Measurements from ENCODE around the gene PPP1R14D.
"Not testable (repeated sequence)": the region's sequence is repeated elsewhere in the genome, so short reads cannot be mapped to it uniquely, and the experiment has no call there.

The PPP1R14D gene

DNA sequence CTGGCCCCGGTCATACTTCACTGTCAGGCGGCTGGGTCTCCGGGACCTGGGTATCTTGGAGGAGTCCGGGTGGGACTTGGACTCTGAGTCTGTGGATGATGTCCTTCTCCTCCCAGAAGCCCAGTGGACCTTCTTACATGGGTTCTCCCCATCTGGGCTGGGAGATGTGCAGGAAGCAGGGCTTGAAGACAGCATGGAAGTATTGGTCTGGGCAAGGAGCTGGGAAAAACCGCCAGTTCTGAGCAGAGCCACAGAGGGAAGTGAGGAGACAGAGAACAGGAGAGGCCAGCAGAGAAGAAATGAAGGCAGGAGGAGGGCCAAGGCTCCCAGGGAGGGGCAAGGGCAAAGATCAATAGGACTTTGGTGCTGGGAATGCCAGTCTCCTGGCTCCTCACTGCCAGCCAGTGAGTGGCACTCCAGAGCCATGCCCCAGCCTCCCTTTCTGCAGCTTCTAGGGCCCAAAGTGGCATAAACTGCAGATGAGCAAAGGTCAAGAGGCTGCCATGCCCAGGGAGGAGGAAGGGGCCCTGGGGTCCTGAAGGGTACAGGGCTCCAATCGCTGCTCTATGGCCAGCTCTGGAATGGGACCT lies at the start of gene PPP1R14D:
TSS of gene PPP1R14D (minus strand) at position 262 of the 590 bp plus-strand sequence. CDS start at position 195, 67 bp downstream.
- no peak for DNase-seq (ENCODE audit: low spot score)

GRCh38 chr15:40877694-40878093 lies 49.2 kb upstream of the PPP1R14D start:
- no peak for DNase-seq (ENCODE audit: low spot score)

GRCh38 chr15:40875991-40876730 lies 47.7 kb upstream of the PPP1R14D start:
- DNase-seq (ENCODE audit: low spot score): no peak

DNA sequence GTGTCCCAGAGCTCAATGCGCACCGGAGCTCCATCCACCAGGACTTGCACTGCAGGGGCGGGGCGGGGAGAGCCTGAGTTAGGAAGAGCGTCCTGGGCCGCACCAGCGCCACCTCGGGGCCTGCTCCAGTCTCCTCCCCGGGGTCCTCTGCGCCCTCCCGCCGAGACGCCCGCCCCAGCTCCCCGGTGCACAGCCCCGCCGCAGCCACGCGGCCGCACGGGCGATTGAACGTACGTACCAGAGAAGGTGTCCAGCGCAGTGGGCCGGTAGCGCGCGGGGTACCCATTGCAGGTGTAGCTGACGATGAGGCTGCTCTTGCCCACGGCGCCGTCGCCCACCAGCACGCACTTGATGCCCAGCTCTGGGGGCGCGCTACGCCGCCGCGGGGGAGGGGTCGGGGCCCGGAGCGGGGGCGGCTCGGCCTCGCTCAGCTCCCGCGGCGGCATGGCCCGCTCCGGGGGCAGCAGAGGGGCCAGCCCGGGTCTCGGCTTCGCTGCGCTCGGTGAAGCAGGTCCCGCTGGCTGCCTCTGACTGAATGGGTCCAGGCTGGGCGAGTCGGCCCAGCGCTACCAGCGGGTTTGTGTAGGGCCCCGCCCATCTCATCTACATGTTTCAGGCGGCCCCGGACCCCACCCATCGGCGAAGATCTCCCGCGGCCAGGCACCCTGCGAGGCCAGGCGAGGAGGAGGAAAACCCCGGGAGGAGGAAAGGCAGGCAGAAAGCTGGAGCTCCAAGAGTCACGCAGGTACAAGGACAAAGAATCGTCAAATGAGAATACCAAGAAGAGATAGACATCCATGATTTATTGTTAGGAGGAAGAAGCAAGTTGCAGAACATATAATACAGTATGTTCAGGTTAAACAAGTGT lies 45.4 kb upstream of the PPP1R14D start, which contains the start of gene RHOV:
TSS of gene RHOV (minus strand) at position 541 of the 868 bp plus-strand sequence. CDS start at position 446, 95 bp downstream.
- peak; percentile 73 for DNase-seq (ENCODE audit: low spot score)

GRCh38 chr15:40872791-40873693 lies 44.5 kb upstream of the PPP1R14D start:
- no peak for DNase-seq (ENCODE audit: low spot score)

DNA sequence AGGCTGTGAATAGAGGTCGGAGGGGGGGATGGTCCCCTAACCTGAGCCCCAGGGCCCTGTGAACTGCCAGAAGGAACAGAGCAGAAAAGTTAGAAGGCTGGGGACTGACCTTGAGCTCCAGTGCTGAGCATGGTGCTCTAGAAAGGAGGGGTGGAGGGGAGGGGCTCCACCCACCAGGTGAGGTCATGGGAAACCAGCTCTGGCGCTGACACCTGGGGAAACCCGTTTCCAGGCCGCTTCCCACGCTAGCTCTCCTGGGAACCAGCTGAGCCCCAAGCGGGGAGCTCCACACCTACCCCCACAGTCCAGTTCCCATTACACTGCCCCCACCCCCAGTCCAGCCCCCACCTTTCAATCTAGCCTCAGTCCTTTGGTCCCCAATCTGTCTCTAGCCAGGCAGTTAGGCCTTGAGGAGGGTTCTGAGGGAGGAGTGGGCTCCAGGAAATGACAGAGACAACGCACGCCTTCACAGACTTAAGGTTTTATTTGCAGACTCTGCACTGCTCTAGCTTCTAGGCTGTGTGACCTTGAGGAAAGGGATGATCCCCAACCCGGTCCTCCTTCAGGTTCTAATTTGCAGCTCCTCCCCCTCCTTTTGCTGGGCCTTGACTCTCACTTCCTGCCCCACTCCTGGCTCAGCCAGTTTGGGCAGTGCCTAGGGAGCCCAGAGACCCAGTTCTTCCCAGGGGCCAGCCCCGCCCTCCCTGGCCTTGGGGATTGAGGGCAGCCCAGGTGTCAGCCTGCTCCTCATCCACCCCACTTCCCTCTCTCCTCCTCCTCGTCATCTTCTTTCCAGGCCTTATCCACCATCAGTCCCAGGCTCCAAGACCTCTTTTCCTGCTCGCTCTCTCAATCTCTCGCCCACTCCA lies 43.5 kb upstream of the PPP1R14D start:
- no peak for DNase-seq (ENCODE audit: low spot score)

- no peak for DNase-seq (ENCODE audit: low spot score)
Observed at GRCh38 chr15:40870716-40871115, 42.2 kb upstream of the PPP1R14D start.

DNA sequence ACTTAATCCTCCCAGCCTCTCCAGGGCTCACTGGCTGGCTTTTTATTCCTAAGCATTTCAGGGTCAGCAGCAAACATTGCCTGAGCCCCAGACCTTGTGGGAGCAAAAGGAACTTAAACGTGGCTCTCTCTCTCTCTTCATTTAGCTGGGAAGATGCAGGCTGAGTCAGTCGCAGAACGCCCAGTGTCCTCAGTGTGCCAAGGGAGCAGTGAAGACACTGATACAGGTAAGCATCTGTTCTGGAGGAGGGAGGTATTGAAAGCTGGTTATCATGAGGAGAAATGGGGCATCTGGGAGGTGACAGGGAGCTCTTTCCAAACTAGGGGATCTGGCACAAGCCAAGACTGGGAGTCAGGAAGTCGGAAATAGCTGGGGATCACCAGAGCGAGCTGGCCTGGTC lies 41.2 kb upstream of the PPP1R14D start:
- DNase-seq (ENCODE audit: low spot score): no peak

DNA sequence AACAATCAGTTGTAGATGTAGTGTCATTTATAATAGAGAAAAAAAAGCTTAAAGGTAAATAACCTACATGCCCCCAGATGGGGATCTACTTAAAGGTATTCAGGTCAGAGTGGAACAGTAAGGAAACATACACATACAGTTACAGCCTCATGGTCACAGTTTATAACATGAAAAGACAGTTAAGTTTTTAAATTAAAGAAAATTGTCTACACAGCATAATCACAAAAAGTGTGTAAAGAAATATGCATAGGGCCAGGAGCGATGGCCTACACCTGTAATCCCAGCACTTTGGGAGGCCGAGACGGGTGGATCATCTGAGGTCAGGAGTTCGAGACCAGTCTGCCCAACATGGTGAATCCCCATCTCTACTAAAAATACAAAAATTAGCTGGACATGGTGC lies 38.7 kb upstream of the PPP1R14D start:
- DNase-seq (ENCODE audit: low spot score): no peak

GRCh38 chr15:40863660-40864270 lies 35.3 kb upstream of the PPP1R14D start:
- no peak for DNase-seq (ENCODE audit: low spot score)

- DNase-seq (ENCODE audit: low spot score): not testable (repeated sequence)
Observed at GRCh38 chr15:40861147-40861546, 32.6 kb upstream of the PPP1R14D start.

GRCh38 chr15:40859206-40859851 lies 30.8 kb upstream of the PPP1R14D start:
- DNase-seq (ENCODE audit: low spot score): peak; percentile 83

GRCh38 chr15:40858706-40859105 lies 30.2 kb upstream of the PPP1R14D start:
- DNase-seq (ENCODE audit: low spot score): no peak

GRCh38 chr15:40857601-40858341 lies 29.3 kb upstream of the PPP1R14D start:
- DNase-seq (ENCODE audit: low spot score): peak; percentile 94

GRCh38 chr15:40856746-40857145 lies 28.2 kb upstream of the PPP1R14D start:
- no peak for DNase-seq (ENCODE audit: low spot score)

DNA sequence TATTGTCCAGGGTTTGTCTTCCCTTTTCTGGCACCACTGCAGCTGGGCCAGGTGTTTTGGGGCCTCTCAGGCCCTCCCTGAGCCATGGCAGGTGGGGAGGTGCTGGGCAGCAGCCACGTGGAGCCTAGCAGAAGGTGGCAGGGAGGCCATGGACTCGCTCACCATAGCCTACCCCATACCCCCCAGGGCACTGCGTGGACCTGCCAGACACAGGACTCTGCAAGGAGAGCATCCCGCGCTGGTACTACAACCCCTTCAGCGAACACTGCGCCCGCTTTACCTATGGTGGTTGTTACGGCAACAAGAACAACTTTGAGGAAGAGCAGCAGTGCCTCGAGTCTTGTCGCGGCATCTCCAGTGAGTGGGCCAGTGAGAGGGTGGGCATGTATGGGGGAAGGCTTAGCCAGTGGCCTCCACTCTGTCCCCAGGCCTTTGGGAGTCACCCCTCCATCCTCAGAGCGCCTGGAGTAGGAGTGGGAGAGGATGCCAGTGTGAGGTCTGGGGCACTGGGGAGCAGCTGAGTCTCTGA lies 27.3 kb upstream of the PPP1R14D start:
- no peak for DNase-seq (ENCODE audit: low spot score)

DNA sequence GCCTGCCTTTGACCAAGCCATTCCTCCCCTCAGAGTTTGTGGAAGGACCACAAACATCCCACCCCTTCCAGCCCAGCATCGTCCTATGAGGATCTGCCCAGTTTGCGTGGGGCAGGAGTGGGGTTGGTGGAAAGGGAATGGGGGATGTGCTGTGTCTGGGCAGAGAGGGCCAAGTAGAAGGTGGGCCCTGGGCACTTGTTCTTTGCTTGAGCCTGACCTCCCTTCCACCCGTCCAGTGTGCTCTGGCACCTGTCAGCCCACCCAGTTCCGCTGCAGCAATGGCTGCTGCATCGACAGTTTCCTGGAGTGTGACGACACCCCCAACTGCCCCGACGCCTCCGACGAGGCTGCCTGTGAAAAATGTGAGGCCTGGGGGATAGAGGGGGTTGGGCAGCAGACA lies 25.7 kb upstream of the PPP1R14D start:
- DNase-seq (ENCODE audit: low spot score): no peak

DNA sequence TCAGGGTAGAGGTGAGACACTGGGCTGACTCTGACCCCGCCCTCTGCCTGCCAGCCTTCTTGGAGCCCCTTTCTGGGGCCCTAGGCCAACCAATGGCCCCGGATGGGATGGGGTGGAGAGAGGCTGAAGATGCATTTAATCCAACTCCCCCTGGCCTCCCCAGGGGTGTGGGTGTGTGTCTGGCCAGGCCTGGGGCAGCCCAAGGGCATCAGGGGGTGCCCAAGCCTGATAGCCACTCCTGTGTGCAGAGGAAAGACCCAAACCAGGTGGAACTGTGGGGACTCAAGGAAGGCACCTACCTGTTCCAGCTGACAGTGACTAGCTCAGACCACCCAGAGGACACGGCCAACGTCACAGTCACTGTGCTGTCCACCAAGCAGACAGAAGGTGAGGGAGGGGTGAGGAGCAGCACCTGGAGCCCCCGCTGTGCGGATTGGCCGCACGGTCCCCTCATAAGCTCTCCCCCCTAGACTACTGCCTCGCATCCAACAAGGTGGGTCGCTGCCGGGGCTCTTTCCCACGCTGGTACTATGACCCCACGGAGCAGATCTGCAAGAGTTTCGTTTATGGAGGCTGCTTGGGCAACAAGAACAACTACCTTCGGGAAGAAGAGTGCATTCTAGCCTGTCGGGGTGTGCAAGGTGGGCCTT lies 24.9 kb upstream of the PPP1R14D start:
- DNase-seq (ENCODE audit: low spot score): no peak
